NOMO-1 treated with DMSO at 0.1 percent for 48 hours (cell line): ENCODE measurements around the gene ACTN3.
"Not testable (repeated sequence)": the region's sequence is repeated elsewhere in the genome, so short reads cannot be mapped to it uniquely, and the experiment has no call there.

Source experiments
- DNase-seq: peaks from one replicate; lab custom pipeline; 2025; ENCODE audit not compliant: unreplicated experiment; lab: John Stamatoyannopoulos, UW

Gene ACTN3

DNA sequence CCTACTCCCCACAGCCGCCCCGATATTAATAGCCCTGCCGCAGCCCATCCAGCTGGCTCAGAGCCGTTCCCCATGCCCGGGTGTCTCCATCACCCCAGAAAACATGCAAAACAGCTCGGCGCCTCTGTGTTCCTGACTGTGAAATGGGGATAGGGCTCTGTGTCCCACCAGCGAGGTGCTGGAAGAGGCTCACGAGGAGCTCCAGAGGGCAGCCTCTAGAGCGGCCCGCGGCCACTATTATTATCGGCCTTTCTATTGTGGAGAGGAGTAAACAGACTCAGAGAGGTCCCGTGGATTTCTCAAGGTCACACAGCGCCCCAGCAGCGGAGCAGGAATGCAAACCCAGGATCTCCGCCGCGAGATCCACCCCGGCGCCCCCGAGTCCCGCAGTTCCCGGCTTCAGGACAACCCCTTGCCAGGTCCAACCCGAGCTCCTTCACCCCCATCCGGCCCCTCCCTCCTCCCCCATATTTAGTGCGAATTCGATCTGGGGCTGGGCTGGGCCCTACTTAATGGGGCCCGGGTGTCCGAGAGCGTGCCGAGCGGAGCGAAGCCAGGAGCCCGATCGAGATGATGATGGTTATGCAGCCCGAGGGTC, at the start of gene ACTN3:
TSS of gene ACTN3 (plus strand) at position 536 of the 598 bp plus-strand sequence. CDS start at position 571, 35 bp downstream.
- no peak for DNase-seq

GRCh38 chr11:66497206-66497605, 49.5 kb upstream of the ACTN3 start:
- no peak for DNase-seq

DNA sequence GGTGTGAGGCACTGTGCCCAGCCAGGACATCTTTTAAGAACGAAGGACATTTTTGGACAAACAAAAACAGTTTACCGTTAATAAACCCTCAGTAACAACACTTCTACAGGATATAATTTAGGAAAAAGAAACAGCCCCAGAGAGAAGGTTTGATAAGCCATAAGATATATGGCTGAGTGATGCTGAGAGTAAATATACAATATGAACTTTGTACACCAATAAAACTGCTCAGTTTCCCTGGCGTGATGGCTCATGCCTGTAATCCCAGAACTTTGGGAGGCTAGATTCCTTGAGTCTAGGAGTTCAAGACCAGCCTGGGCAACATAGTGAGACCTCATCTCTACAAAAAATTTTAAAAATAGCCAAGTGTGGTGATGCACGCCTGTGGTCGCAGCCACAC, 48.2 kb upstream of the ACTN3 start:
- no peak for DNase-seq

- no peak for DNase-seq
Measured at GRCh38 chr11:66505276-66505816, 41.4 kb upstream of the ACTN3 start.

GRCh38 chr11:66509131-66509561, 37.6 kb upstream of the ACTN3 start:
- peak; percentile 0 for DNase-seq

DNA sequence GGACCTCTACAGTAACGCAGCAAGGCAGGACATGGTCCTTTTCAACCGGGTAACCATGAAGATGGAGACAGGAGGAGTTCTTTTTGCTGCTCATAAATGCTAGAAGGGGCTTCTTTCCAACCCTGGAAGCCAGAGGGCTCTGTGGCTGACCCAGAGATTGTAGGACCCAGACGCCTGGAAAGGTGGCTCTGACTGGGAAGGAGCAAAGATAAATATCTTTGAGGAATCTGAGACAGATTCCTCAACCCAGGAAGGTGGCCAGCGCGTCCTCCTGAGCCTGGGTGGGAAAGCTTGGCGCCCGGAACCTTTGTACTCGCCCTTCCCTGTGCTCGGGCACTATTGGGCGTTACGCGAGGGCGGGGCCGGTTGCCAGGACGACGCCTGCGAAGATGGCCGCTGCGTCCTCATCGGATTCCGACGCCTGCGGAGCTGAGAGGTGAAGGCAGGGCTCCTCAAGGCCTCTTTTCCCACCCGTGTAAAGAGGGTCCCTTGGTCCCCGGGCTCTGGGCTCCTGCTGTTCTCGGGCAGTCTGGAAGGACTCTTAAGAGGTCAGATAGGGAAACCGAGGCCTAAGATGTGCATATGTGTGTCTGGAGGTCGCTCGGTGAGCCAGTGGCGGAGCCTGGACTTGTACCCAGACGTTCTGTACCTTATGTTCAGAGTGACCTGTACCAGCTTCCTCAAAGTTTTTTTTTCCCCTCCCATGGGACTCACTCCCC, 36.3 kb upstream of the ACTN3 start, which contains the start of gene BBS1:
TSS of gene BBS1 (plus strand) at position 365 of the 719 bp plus-strand sequence. CDS start at position 390, 25 bp downstream.
- DNase-seq, result peak; percentile 40

DNA sequence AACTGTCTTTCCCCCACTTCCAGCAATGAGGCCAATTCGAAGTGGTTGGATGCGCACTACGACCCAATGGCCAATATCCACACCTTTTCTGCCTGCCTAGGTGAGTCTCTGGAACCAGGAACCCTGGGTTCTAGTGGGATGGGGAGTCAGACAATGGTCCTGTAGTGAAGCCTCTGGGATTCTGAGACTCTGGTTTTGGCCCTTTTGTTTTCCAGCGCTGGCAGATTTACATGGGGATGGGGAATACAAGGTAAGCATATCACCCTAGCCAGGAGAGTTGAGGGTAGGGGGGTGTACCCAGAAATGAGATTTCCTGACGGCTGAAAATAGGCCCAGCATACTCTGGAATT, 35.7 kb upstream of the ACTN3 start:
- no peak for DNase-seq

GRCh38 chr11:66523611-66524010, 23.1 kb upstream of the ACTN3 start:
- no peak for DNase-seq

DNA sequence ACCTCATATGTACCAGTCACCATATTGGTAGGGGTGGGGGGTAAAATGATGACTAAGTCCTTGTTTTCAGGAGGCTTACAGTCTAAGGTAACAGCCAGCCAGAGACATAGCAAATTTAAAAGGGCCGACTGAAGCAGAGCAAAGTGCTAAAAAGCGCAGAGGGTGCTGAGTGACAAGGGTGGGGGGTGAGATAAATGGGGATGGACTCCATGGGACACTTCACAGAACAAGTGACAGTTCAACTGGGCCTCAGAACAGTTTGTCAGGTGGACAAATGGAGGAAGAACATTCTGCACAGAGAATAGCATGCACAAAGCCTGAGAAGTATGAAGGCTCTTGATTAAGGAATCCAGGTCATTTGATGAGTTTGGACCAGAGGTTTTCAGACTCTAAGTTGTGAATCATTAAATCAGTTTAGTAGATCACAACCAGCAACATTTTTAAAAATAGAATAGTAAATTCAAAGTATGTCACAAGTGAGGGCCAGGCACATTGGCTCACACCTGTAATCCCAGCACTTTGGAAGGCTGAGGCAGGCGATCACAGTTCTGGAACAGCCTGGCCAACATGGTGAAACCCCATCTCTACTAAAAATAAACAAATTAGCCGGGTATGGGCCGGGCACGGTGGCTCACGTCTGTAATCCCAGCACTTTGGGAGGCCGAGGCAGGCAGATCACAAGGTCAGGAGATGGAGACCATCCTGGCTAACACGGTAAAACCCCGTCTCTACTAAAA, 22.2 kb upstream of the ACTN3 start:
- no peak for DNase-seq

DNA sequence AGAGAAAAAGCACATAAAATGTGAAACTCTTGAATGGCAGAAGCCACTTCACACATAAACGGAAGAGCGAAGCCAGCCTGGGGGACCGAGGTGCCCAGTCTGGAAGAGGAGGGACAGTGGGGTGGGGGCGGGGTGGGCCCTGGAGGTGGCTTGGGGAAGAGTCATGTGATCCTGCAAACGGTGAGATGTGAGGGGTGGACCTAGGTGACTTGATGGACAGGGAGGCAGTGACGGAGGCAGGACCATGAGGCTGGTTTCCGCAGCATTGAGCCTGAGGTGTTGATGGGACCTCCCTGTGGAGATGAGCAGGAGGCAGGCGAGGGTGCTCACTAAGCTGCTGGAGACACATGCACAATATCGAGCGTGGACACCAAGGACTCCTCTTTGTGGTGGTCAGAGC, 17.6 kb upstream of the ACTN3 start:
- DNase-seq, result no peak

DNA sequence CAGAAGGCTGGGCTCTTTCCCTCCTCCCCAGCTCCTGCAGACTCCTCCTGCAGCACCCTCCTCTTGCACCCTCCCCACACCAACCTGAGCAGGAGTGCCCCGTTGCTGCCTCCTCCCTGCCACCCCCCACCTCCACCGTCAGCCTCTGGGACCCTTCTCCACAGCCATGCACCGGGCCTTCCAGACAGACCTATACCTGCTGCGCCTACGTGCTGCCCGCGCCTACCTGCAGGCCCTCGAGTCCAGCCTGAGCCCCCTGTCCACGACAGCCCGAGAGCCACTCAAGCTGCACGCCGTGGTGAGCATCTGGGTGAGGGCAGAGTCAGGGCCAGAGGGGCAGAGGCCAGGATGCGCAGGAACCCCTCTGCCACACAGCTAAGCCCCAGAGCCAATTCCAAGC, 17.0 kb upstream of the ACTN3 start:
- no peak for DNase-seq

DNA sequence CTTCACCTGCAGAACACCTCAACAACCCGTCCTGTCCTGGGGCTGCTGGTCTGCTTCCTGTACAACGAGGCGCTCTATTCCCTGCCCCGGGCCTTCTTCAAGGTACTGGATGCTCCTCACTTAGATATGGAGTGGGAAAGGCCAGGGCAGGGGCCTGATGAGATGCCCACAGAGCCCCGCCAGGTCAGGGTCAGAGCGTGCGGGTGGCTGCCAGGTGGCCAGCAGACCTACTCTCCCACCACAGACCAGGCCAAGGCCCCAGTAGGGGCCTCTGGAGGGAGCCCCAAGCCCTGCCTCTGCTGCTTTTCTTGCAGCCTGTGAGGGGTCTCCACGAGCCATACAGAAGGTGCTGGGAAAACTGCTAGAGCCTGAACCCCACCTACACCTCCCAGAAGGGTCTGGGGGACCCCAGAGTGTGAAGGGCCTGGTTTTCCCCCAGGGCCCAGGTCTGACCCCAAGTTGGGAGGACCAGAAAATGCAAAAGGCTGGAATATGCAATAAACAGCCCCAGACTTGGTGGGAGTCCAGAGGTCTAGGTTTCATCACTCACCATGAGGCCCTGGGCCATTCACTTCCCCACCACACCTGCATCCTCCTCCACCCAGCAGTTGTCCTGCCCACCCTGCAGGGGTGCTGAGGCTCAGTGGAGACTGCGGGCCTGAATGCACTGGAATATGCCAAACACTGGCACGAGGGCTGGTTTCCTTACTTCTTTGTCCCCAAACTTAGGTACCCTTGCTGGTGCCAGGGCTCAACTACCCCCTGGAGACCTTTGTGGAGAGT, 15.6 kb upstream of the ACTN3 start:
- no peak for DNase-seq

DNA sequence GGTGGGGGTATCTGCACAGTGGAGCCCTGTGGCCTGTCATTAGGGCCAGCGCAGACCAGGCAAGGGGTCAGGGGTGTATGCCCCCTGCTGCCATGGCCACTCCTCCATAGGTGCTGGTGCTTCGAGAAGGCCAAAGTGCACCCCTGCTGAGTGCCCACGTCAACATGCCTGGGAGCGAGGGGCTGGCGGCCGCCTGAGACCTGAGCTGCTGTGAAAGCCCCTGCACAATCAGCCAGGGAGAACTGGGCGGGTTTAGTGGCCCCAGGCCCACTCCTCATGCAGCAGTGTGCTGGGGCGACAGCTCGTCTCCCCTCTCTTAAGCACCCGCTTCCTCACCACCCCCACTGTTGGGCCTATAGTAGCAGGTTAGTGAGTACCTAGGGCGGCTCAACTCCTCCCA, 14.9 kb upstream of the ACTN3 start:
- DNase-seq, result no peak

GRCh38 chr11:66532784-66533183, 13.9 kb upstream of the ACTN3 start:
- DNase-seq, result no peak

DNA sequence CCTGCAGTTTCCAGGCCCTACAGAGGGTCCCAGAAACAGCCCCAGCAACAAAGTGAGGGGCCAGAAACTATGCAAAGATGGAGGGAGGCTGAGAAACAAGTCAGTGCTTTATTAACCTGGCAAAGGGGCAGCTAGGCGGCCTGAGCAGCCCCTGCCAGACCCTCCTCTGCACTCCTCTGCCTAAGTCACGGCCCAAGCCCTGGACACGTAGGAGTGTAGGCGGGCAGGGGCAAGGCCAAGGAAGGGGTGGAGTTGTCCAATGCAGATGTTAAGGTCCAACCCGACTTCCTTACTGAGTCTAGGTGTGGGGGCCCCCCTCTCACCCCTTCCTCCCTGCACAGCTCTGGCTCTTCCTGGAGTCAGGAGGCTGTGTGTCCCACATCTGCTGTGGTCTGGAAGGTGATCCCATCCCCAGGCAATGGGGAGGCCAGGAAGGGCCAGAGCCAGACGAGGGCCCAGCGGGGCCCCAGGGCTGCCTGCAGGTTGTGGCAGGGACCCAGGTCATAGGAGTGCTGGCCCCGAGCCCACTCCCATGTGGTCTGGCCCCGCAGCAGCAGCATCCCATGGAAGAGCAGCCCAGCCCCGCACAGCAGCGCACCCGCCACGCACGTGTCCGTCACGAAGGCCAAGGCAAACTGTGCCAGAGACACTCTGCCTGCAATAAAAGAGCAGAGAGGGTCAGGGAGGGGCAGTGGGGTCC, 7.4 kb upstream of the ACTN3 start:
- no peak for DNase-seq

DNA sequence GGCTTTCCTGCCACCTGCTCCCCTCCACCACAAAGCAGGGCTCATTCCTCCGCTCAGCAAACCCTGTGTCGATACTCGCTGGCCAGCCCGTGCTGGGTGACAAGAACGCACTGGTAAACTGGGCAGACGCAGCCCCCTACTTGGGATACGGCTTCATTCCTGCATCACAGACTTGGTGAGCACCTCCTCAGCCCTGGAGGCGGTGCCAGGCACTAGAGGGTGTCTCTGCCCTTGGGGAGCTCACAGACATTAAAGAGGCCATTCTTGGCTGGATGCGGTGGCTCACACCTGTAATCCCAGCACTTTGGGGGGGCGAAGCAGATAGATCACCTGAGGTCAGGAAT, 6.9 kb upstream of the ACTN3 start:
- no peak for DNase-seq

DNA sequence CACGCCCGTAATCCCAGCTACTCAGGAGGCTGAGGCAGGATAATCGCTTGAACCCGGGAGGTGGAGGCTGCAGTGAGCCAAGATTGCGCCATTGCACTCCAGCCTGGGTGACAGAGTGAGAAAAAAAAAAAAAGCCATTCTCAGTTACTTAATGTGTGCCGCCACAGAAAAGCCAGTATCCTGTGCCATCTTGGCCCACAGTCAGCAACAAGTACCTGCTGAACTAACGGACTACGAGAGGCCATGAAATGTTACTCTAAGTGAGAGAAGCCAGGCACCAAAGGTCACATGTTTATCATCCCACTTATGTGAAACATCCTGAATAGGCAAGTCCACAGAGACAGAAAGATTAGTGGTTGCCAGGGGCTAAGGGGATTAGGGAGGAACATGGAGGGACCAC, 6.1 kb upstream of the ACTN3 start:
- not testable (repeated sequence) for DNase-seq

- no peak for DNase-seq
Measured at GRCh38 chr11:66541892-66542291, 4.8 kb upstream of the ACTN3 start.

DNA sequence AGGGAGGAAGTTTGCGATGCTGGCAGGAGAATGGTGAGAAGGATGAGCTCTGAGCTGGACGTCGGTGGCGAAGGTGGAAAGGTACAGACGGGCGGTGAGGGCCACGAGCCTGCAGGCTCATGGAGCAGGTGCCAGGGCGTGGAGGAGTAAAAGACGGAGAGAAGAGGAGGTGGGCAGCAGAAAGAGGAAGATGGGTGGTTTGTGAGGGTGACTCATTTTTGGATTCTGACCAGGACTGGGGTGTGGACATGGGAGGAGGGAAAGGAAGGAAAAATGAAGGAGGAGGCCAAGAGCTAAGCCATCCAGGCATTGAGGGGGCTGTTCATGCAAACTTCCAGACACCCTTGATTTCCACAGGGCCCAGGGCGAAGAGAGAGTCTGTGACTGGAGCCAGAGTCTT, 4.3 kb upstream of the ACTN3 start:
- no peak for DNase-seq

- no peak for DNase-seq
Measured at GRCh38 chr11:66543263-66544107, 3.2 kb upstream of the ACTN3 start.
